ENCODE measurements around the gene GDF11.

GDF11 gene

DNA sequence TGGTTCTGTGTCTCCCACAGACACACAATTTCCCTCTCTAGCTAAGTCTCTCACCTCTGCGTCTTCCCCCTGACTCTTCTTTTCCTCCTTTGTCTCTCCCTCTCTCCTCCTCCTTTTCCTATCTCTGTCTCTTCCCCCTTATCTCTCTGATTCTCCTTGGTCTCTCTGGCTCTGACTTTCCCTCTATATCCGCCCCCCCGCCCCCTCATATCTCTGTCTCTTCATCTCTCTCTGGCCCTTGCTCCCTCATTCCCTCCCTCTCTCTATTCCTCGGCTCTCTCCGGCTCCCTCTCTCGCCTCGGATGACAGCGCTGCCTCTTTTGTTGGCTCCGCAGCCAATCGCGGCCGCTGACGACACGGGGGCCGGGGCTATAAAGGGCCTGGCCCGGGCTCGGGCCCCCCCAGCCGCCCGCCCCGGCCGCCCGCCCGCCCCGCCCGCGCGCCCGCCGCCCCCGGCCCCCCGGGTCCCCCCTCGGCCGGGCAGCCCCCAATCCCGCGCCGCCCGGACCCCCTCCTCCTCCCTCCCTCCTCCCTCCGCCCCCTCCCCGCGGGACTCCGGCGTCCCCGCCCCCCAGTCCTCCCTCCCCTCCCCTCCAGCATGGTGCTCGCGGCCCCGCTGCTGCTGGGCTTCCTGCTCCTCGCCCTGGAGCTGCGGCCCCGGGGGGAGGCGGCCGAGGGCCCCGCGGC lies at the start of gene GDF11:
GDF11 (plus strand) TSS at position 404 of the 687 bp plus-strand sequence; CDS start at position 599, 195 bp downstream.
- DNase-seq: peak; percentile 76

DNA sequence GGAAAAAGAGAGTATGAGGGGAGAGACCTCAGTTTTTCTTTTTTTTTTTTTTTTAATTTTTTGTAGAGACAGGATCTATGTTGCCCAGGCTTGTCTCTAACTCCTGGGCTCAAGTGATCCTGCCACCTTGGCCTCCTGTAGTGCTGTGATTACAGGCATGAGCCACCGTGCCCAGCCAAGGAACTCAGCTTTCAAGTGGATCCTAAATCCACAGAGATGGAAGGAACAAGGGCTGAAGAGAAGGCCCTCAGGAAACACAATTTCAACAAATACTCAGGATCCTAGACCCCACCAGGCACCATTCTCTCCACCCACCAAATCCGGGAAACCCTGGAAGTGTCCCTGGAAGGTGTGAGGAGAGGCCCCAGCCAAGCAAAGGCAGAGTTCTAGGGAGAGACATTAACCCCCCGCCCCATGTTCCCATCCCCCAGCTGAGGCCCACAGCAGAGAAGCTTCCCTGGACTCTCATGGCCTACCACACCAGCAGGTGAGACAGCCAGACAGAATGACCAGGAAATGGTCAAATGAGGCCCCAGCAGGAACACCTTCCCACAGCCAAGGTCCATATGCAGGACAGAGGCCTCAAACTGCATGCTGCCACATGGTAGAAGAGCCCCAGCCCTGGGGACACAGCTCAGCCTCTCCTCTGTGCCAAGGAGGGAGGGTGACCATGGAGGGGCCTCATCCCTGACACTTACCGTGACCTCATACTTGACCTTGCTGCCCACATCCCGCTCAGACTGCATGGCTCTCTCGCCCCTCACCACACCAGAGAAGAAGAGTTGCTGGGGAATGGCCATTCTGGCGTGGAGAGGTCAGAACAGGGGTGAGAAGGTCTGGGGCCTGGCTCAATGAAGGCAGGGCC lies 49.4 kb upstream of the GDF11 start:
- no peak for DNase-seq

DNA sequence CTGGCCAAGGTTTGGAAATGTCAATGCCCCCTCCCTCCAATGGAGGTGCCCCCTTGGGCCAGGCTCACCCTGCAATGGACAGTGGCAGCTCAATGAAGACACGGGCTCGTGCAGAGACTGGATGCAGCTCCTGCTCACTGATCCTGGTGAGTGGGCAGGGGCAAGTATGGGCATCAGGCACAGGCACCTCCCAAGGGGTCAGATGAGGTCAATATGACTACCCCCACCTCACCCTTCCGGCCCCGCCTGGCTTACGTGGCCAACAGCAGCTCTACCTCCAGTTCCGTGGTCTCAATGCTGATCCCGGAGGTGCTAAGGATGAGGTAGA lies 48.8 kb upstream of the GDF11 start:
- DNase-seq: no peak

DNA sequence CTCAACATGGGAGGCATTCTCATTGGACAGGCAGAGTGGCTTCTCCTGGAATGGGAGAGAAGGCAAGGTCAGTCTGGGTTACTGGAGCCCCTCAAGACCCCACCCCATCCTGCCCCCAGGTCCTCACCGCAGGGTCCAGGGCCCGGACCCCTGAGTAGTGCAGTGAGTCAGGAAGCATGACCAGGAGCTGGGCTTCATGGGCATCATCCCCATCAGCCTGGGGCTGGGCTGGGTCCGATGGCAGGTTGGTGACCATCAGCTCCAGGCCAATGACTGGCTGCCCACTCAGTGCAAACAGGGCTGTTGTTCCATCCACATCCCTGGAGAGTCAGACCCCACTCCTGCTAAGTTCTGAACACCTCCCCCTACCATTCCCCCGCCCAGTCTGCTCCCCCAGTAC lies 48.3 kb upstream of the GDF11 start:
- no peak for DNase-seq

DNA sequence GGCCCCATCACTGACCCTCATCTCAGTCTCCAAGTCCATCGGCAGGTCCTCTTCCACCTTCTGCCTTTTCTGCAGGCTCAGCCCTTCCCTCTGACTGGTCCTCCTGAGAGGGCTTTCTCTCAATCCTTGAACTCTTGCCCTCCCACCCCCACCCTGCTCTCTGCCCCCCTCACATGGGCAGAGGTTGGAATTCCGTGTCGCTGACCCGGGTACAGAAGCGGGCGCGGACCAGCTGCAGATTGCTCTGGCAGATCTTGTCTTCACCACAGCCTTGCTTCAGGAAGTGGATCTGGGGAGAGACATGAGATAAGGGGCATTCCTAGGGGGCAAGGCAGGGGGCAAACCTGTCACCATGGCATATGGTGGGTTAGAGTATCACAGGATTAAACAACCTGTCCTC lies 47.6 kb upstream of the GDF11 start:
- no peak for DNase-seq

DNA sequence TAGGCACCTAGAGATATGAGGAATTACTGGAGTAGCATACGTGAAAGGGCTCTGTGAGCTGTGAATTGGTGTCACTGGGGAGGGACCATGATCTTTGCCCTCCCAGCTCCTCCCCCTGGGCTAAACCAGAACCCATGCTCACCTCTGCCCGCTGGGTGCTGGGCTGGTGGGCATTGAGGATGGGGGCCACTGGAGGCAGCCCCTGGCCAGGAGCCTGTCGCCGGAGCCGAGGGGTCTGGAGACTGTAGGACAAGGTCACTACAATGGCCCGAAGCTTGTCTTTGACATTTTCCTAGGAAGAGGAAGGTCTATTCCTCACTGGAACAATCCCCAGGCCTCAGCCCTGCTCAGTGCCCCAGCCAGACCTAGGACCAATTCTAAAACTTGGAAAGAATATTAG lies 46.8 kb upstream of the GDF11 start:
- DNase-seq: no peak

DNA sequence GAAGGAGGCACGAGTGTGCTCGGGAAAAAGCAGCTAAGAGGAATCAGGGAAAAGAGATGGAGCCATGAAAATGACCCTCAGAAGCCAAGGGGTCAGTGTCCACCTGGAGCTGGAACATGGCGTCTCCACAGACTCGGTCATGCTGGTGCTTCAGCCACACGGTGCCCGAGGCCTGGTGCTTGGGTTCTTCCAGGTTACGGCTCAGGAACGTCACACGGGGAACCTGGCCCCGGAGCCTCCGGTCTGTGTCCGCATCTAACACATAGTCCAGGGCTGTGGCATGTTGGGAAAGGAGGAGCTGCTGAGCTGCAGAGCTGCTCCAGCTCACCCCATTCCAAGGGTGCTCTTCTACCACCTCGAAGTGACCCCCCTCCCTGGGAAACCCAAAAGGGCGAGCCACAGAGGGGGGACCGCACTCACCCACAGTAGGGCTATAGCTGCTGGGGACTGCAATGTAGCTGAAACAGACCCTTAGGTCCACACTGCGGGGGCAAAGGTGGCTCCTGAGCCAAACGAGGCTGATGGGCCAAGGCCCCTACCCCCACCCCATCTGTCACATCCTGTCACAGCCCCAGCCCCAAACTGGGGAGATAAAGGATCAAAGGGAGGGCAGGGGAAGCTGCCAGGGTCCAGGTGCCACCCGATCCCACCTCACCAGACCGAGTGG lies 46.0 kb upstream of the GDF11 start:
- no peak for DNase-seq

DNA sequence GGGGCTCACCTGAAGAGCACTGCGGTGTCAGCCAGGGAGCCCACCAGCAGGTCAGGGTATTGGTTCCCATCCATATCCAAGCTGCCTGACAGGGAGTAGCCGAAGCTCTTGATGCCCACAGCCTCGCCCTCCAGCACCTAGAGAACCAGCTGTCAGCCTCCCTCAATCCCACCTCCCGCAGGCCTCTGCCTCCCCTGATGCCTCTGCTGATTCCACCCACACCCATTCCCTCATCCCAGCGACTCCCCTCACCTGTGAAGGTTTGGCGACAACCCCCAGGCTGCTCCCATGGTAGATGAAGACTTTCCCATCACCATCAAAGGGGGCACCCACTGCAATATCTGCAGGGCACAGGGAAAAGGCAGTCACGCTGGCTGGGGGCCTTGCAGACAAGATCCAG lies 45.2 kb upstream of the GDF11 start:
- DNase-seq: no peak

DNA sequence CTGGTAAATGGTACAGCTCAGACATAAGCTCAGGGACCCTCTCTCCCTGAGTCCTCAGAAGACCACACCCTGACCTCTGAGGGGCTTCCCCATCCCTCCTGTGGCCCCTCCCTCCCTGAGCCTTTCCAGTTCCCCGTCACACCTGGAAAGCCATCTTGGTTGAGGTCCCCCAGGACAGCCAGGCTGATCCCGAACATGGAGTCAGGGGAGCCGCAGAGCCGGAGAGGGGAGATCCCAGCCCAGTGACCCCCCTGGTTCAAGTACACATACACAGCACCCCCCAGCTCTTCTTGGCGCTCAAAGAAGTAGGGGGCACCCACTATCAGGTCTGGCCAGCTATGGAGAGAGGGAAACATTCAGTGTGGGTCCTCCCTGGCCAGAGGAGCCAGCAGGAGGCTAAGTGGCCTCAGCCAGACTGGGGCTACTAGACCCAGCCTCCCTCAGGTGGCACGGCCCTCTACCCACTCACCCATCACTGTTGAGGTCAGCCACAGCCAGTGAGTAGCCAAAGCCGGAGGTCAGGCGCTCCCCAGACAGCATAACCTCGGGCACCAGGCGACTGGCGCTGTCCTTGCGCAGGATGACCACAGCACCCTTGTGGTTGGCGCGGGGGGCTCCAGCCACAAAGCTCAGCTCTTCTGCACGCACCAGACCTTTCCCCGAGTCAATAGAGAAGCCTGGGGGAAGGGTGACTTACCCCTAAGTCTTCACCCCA lies 44.5 kb upstream of the GDF11 start:
- DNase-seq: no peak

DNA sequence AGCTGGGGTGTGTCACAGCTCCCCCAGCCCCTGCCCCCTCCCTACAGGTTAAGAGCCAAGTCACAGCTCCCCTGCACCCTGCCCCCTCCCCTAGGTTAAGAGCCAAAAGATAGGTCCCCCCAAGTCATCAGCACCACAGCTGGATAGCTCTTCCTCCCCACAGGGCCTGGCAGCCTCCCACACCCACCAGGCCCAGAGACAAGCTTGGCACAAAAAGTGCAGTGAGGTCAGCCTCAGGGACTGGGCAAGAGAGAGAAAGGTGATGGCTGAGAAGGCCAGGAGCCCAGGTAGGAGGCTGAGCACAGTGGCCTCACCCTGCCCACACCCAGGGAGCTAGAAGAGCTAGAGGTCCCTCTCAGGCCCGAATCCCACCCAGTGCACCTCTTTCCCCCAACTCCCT lies 44.0 kb upstream of the GDF11 start:
- DNase-seq: no peak

DNA sequence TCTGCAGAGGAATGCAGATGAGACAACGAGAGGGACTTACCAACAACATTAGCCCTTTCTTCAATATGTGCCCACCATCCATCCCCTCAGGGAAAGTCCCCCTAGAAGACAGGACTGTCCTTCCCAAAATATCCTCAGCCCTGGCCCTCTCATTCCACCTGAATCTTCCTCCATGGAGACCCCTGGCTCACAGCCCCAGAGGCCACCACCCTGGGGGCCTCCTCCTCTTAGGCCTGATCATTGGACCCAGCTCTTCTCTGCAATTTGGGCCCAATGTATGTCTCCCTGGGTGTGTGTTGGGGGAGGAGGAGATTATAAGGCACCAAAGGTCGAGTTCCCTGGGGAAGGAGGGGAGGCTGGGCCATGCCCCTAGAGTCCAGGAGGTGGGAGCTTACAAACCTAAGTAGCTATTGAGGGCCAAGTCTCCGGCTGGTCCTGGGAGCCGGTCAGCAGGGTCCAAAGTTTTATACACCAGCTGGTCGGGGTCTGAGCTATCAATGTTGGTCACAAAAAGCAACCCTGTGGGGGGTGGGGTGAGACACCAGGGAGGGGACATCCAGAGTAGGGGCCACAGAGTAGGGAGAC lies 43.4 kb upstream of the GDF11 start:
- no peak for DNase-seq

DNA sequence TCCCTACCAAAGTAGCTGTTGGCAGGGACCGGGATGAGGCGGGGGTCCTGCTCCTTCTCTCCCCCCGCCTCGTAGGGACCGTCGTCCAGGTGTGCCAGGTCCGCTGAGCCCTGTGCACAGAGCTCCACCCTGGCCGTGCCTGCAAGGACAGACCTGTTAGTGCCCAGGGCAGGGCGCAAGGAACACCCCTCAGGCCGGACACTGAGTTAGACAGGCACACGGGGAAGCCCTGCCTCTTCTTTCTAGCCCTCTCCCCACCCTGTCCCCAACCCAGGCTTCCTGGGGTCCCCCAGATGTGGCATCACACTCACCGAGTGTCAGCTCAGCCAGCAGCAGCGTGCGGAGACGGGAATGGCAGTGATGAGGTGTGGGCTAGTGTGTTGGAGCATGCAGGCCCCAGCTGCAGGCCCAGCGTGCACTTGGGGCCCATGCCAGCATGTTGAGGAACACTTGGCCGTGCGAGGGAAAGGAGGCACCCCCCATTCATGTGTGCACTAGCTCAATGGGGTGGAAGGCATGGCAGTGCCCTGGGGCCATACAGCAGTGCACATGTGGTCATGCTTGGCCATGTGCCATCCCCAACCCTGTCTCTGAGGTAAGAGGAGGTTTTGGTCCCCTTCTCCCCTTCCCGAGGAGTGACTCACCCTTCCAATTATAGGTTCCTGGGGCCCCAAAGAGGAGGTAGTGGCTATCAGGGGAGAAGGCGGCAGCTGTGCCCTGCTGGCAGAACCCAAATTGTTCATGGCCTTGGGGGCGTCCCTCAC lies 42.5 kb upstream of the GDF11 start:
- no peak for DNase-seq

DNA sequence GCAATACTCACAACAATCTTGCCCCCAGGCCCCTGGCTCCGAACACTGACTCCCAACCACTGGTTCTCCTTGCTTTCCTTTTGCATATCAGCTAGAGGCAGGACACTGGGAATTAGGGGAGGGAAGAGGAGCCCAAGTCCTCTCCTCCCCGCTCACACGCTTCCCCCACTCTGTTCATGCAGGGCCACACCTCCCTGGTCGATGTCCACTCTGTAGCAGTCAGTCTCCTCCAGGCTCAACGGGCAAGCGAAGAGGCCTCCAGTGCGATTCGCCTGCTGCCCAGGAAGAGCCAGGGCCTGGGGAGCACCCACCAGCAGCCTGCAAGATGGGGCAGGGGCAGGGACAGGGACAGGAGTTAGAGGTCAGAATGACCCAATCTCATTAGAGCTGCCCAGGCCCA lies 40.1 kb upstream of the GDF11 start:
- DNase-seq: no peak

DNA sequence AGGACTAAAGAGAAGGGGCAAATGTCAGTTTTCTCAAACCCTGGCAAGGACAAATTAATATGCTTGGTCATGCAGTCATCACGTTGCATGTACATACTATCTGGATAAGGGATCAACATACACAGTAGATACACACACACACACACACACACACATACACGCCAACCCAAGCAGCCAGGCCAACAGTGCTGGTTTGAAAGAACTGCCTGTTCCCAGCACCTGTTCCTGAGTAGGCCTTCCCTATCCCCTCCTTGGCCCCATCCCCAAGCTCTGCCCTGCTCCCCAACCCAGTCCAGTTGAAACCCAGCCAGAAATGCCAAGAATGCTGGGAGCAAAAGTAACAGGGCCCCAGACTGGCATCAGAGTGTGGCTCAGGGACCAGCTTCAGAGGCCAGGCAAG lies 39.6 kb upstream of the GDF11 start:
- DNase-seq: no peak

DNA sequence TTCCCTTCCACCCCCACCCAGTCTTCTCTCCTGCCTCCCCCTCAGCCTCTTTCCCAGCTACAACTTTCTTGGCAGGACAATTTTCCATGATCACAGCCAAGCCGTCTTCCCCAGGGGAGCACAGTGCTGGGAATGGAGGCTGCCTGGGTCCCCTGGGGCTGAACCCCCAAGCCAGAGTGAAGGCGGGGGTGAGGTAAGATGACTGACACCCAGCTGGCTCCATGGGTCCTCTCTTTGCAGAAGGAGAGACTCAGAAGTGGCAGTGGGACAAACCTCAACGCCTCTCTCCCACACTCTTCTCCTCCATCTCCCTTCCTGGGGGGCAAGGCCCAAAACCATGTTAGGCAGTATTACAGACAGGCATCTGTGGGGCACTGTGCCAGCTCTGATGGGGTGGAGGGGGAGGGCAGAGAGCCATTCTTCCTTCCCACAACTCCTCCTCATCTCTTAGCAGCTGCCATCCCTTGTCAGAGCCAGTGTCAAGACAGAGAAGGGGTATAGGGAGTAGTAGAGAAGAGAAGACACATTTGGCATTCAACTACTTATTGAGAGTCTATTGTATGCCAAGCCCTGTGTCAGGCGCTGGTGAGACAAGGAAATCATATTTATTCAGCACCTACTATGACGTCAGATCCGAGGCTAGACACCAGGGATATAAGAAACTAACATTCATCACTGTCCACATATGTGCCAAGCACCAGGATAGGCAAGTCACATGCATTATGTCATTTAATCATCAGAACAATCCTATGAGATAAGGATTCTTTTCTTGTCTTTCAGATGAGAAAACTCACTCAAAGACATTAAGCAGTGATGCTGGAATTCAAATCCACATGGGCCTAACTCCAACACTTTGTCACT lies 38.8 kb upstream of the GDF11 start:
- DNase-seq: no peak

DNA sequence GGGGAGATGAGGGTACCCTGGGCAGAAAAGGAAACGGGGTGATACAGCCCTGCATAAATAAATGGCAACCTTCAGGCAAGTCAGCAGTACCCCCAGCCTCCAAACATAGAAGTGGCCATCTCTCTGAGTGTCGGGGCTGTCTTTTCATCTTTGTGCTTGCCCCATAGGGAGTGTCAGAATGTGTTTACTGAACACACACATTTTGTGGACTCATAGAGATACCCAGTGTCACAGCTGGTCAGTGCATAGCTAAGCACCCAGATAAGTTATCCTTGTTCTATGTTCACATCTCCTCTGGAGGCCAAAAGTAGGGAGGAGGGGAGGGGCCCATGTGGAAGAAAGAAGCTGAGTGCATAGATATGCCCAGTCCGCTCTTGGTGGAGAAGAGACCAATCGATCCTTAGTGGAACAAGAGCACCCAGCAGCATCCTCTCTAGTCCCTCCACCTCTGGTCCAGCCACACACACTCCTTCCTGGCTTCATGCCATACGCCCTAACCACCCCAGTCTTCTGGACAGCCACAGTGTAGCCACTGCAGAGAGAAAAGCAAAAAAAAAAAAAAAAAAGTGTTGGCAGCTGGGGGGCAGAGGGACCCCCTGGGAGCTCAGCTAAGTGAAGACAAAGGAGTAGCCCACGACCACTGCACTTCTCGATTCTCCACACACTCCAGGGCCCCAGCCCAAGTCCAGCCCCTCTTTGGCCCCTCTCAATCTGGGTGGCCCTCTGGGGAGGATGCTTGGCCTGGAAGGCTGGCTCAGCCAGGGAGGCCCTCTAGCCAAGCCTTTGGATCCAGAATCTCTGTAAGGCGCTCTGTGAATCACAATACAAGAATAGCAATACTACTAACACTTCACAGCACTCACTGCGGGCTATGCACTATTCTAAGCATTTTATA lies 37.9 kb upstream of the GDF11 start:
- DNase-seq: no peak

DNA sequence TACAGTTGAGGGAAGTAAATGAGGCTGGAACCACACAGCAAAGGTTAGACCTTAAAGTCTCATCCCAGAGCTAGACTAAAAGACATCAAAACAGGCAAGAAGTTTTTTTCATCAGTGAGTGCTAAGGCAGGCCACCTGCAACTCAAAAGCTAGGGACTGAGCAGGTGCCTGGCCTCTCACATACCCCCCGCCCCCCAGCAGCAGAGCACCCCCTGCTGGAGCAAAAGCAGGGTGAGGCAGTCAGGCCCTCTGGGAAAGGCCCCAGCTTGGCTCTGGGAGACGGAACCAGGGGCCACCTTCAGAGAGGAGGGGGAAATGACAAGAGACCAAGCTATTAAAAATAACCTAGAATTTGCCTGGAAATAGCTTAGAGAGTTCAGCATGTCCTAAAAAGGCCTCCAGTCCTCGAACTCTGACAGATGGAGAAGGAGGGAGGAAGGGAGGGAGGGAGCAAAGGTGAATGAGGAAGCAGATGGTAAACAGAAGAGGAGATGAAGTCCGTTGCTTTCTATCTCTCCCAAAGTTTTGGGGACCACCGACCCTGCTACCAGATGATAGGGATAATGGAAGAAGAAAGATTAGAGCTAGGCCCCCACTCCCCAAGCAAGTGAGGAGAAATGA lies 37.0 kb upstream of the GDF11 start:
- DNase-seq: no peak

DNA sequence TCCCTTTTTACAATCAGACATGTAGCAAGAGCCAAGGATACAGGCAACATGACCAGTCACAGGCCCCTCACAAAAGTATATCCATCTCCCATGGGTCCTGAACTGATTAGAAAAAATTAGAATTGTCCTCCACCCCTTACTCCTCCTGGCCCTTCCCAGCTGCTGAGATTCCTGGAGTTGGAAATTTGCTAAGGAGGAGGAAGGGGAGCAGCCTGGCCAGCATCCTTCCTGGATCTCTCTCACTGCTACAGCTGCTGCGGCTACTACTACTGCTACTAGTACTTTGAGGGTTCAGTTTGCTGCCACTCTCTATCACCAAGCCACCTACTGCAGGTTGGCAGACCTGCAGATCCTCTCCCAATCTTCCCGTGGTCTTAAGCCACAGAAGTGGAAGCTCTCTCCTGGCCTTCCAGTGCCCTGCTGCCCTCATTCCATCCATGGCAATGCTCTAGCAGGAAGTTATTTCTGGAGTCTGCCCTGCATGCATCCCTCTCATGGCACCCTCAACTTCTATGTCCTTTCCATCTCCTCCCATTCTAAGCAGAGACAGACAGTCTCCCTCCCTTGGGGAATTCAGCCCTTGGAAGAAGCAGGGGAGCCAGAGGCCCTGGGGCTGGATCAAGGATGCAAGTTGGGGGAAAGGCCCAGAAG lies 36.2 kb upstream of the GDF11 start:
- no peak for DNase-seq

DNA sequence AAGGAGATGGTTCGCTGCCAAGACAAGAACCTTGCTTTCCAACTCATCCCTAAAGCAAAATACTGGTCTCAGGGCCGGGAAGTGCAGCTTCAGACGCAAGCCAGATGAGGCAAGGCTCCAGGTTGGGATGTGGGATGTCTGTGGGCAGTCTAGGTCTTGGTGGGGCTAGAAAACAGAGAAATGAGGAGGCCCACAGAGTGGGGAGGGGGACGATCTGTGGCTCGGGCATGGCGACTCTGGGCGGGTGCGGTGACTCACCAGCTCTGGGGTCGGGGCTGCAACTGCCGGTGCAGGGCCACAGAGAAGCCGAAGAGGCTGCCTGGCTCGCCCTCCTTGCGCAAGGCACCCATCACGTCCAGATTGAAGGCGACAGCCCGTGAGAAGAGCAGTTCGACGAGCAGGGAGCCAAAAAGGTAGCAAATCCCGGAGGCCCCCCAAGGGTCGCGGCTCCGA lies 35.7 kb upstream of the GDF11 start:
- no peak for DNase-seq
